CD4-positive, alpha-beta T cell (primary cell): ENCODE results near the gene BOLA2B. TPM values are rescaled to one million over a fixed set of nuclear protein-coding genes. Genes with fewer than 3 reads are reported as not detected.
A peak's percentile ranks its signal among the peaks of the same experiment; 100 is the strongest.

Experiments
- ATAC-seq: fragments of 200-7000 bp; cut with Tn5 transposase; one replicate; pipeline ENCODE4 v1.10.0; 2022; ENCODE audit warnings: mild to moderate bottlenecking; ENCODE audit not compliant: poor library complexity
- CTCF ChIA-PET: fragments of 350-600 bp; sonication (Branson Sonifier 250); formaldehyde crosslinking; loops from one replicate; lab custom pipeline; 2021; ENCODE audit warnings: antibody characterized with exemption, inconsistent platforms; lab: Charles Lee
- POLR2A ChIA-PET: fragments of 350-600 bp; sonication (Branson Sonifier 250); formaldehyde crosslinking; loops from one replicate; lab custom pipeline; 2021; ENCODE audit warnings: antibody characterized with exemption, inconsistent platforms; lab: Charles Lee
- DNase-seq, 14 experiments: peaks; one replicate each; pipeline ENCODE4 v3.0.0-alpha.2; 2013 to 2020; ENCODE audit warnings: mixed read lengths in 2 of 14
- H3K27ac ChIP-seq, 2 donors: one replicate each; pipeline versions ENCODE4 v1.5.1 to v1.7.0; 2013; ENCODE audit warnings: low read length in 2 of 2, low read depth in 1 of 2, mild to moderate bottlenecking in 1 of 2
- H3K27me3 ChIP-seq, 2 experiments: 1 replicate in 1 of 2; 2 replicates in 1 of 2; pipeline versions ENCODE4 v1.6.1 to v1.7.0; 2013; ENCODE audit warnings: low read length in 2 of 2, control low read depth in 1 of 2, mild to moderate bottlenecking in 1 of 2, moderate library complexity in 1 of 2; ENCODE audit not compliant: insufficient read depth in 2 of 2, control insufficient read depth in 1 of 2
- H3K36me3 ChIP-seq: one replicate; pipeline ENCODE4 v1.6.1; 2013; ENCODE audit warnings: low read length, control low read depth; ENCODE audit not compliant: insufficient read depth
- H3K4me1 ChIP-seq: one replicate; pipeline ENCODE4 v1.6.1; 2013; ENCODE audit warnings: low read length, control low read depth; ENCODE audit not compliant: insufficient read depth
- H3K4me3 ChIP-seq: one replicate; pipeline ENCODE4 v1.5.1; 2013; ENCODE audit warnings: mild to moderate bottlenecking, low read length, moderate library complexity
- H3K9me3 ChIP-seq, 2 experiments: 1 replicate in 1 of 2; 2 replicates in 1 of 2; pipeline versions ENCODE4 v1.6.1 to v1.7.0; 2013; ENCODE audit warnings: low read length in 2 of 2, mild to moderate bottlenecking in 2 of 2, control low read depth in 1 of 2, moderate library complexity in 1 of 2; ENCODE audit not compliant: control insufficient read depth in 1 of 2, insufficient read depth in 1 of 2
- H3K27ac Mint-ChIP-seq: one replicate; pipeline ENCODE4 v1.8.0; 2020; ENCODE audit warnings: mixed read lengths
- H3K27me3 Mint-ChIP-seq: one replicate; pipeline ENCODE4 v1.8.0; 2021; ENCODE audit warnings: mixed read lengths
- H3K36me3 Mint-ChIP-seq: one replicate; pipeline ENCODE4 v1.8.0; 2021; ENCODE audit warnings: low read depth, mixed read lengths
- H3K4me1 Mint-ChIP-seq: one replicate; pipeline ENCODE4 v1.8.0; 2021; ENCODE audit warnings: low read depth, mixed read lengths
- H3K4me3 Mint-ChIP-seq: one replicate; pipeline ENCODE4 v1.8.0; 2020; ENCODE audit warnings: mild to moderate bottlenecking, mixed read lengths
- H3K9me3 Mint-ChIP-seq: one replicate; pipeline ENCODE4 v1.8.0; 2020; ENCODE audit warnings: mixed read lengths
- intact Hi-C, 2 experiments: fragments of 100-400 bp; cut with DNase I in 1 of 2; cut with micrococcal nuclease in 1 of 2; formaldehyde crosslinking; loops; one replicate each; pipeline versions ENCODE4 v1.15.1 to v1.9.0; 2023 to 2025; cut with DNase I, micrococcal nuclease
- total RNA-seq, 174 experiments: library from RNA in 2 of 174; stranded (reverse) in 2 of 174; gene quantifications; one replicate each; pipeline ENCODE4 v1.2.3 and lab custom pipeline; 2021 to 2026
- TF ChIP-seq, protein P1 (sequence below): fragments of 200-600 bp; IDR thresholded peaks from one replicate; pipeline ENCODE4 v1.8.0; 2022; ENCODE audit warnings: antibody characterized with exemption, mild to moderate bottlenecking

Gene BOLA2B
- total RNA-seq, 2 experiments from 2014 or later, result 41.3 to 46.3 TPM

DNA sequence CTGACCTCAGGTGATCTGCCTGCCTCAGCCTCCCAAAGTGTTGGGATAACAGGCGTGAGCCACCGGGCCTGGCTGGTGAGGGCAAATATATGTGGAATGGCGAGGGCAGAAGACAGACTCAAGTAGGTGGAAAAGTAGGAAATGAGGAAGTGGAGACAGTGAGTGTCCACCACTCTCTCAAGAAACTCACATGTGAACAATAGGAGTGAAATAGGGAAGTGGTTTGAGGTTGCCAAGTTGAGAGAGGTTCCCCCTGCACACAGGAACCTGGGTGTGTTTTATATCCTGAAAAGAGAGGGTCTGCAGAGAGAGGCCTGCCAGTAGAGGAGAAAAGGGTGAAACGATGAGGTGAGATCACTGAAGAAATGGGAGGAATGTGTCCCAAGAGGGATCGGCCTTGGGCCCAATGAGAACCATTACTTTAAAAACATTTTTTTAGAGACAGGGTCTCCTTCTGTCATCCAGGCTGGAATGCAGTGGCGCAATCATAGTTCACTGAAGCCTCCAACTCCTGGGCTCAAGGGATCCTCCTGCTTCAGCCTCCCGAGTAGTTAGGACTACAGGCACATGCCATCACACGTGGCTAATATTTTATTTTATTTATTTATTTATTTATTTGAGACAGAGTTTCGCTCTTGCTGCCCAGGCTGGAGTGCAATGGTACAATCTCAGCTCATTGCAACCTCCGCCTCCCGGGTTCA lies 27.1 kb downstream of the BOLA2B start:
- TF ChIP-seq, protein P1, sequence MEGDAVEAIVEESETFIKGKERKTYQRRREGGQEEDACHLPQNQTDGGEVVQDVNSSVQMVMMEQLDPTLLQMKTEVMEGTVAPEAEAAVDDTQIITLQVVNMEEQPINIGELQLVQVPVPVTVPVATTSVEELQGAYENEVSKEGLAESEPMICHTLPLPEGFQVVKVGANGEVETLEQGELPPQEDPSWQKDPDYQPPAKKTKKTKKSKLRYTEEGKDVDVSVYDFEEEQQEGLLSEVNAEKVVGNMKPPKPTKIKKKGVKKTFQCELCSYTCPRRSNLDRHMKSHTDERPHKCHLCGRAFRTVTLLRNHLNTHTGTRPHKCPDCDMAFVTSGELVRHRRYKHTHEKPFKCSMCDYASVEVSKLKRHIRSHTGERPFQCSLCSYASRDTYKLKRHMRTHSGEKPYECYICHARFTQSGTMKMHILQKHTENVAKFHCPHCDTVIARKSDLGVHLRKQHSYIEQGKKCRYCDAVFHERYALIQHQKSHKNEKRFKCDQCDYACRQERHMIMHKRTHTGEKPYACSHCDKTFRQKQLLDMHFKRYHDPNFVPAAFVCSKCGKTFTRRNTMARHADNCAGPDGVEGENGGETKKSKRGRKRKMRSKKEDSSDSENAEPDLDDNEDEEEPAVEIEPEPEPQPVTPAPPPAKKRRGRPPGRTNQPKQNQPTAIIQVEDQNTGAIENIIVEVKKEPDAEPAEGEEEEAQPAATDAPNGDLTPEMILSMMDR, result no peak
- no peaks in the 10 kb centered on the region for H3K36me3 ChIP-seq
- peaks cover 25% of the 10 kb centered on the region for H3K4me1 ChIP-seq
- no peaks in the 10 kb centered on the region for H3K27me3 ChIP-seq
- H3K4me3 Mint-ChIP-seq, result peak overlapping the region; percentile 14
- ChIA-PET POLR2A (no interaction called here), CTCF (no interaction called here)
- no peak overlapping the region for H3K27ac ChIP-seq
- ATAC-seq (no peak), DNase-seq (peak in 4 of 14 experiments; percentile 13 to 62 (median 55))
- H3K36me3 Mint-ChIP-seq, result no peaks in the 10 kb centered on the region
- no peaks in the 10 kb centered on the region for H3K27me3 Mint-ChIP-seq
- H3K9me3 ChIP-seq, result no peaks in the 10 kb centered on the region
- peaks cover 28% of the 10 kb centered on the region for H3K4me1 Mint-ChIP-seq
- no peak overlapping the region for H3K27ac Mint-ChIP-seq
- H3K9me3 Mint-ChIP-seq, result no peaks in the 10 kb centered on the region
- intact Hi-C loops, result no loop called here
- H3K4me3 ChIP-seq, result no peak overlapping the region

DNA sequence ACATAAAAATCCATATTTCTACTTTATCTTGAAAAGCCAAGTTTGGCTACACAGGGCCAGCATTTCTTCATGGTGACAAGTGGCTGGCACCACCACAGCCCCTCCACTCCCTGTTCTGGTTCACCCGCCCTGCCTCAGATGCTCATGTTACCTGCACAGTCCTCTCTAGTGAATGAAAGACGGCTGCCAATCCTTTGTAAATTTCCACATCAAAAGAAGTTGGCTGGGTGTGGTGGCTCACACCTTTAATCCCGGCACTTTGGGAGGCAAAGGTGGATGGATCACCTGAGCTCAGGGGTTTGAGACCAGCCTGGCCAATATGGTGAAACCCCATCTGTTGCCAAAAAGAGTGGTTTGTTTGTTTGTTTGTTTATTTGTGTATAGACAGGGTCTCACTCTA lies 29.9 kb downstream of the BOLA2B start:
- no peaks in the 10 kb centered on the region for H3K36me3 ChIP-seq
- Mint-ChIP-seq H3K4me3 (no peak overlapping the region), H3K27me3 (no peaks in the 10 kb centered on the region), H3K4me1 (peaks cover 28% of the 10 kb centered on the region), H3K36me3 (no peaks in the 10 kb centered on the region), H3K27ac (no peak overlapping the region), H3K9me3 (no peaks in the 10 kb centered on the region)
- ChIA-PET POLR2A (interaction anchor here (0.7 to 1.2 kb wide), 2 partner anchors 9 to 20 kb away, joined by 3 read pairs; partner anchors contain the start of gene CORO1A), CTCF (interaction anchor here (0.9 kb wide), 1 partner anchor 20 kb away, joined by 4 read pairs; no protein-coding TSS in a partner anchor)
- ATAC-seq (no peak), DNase-seq (no peak)
- H3K4me3 ChIP-seq, result no peak overlapping the region
- intact Hi-C loops, result no loop called here
- H3K27ac ChIP-seq, result no peak overlapping the region
- H3K4me1 ChIP-seq, result peaks cover 25% of the 10 kb centered on the region
- no peaks in the 10 kb centered on the region for H3K27me3 ChIP-seq
- TF ChIP-seq, protein P1, result no peak
- no peaks in the 10 kb centered on the region for H3K9me3 ChIP-seq

DNA sequence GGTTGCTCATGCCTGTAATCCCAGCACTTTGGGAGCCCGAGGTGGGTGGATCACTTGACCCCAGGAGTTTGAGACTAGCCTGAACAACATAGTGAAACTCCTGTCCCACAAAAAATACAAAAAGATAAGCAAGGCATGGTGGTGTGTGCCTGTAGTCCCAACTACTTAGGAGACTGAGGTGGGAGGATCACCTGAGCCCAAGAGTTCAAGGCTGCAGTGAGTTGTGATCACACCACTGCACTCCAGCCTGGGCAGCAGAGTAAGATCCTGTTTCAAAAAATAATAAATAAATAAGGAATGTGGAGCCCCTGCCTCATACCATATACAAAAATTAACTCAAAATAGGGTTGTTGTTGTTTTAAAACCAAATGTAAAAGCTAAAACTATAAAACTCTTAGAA lies 36.3 kb downstream of the BOLA2B start:
- TF ChIP-seq, protein P1, result no peak
- ChIA-PET POLR2A (no interaction called here), CTCF (interaction anchor here (0.6 kb wide), 1 partner anchor 22 kb away, joined by 3 read pairs; no protein-coding TSS in a partner anchor)
- Mint-ChIP-seq H3K4me3 (no peak overlapping the region), H3K27ac (no peak overlapping the region), H3K9me3 (no peaks in the 10 kb centered on the region), H3K27me3 (no peaks in the 10 kb centered on the region), H3K36me3 (no peaks in the 10 kb centered on the region), H3K4me1 (no peaks in the 10 kb centered on the region)
- intact Hi-C loops, result no loop called here
- DNase-seq, result no peak
- no peaks in the 10 kb centered on the region for H3K27me3 ChIP-seq
- no peak overlapping the region for H3K27ac ChIP-seq
- H3K9me3 ChIP-seq, result no peaks in the 10 kb centered on the region
- no peak overlapping the region for H3K4me3 ChIP-seq
- ATAC-seq, result no peak
- H3K4me1 ChIP-seq, result no peaks in the 10 kb centered on the region
- H3K36me3 ChIP-seq, result no peaks in the 10 kb centered on the region
